Ishikawa (cell line): ENCODE data around the gene EFNA5.

Source experiments
- CEBPB ChIP-seq: IDR thresholded peaks from 2 replicates; pipeline ENCODE4 v1.6.1; 2012
- CREB1 ChIP-seq: IDR thresholded peaks from 2 replicates; pipeline ENCODE4 v1.6.1; 2012; ENCODE audit warnings: low read depth
- EGR1 ChIP-seq: IDR thresholded peaks from 2 replicates; pipeline ENCODE4 v1.6.1; 2012
- EP300 ChIP-seq: IDR thresholded peaks from 2 replicates; pipeline ENCODE4 v1.6.1; 2012; ENCODE audit warnings: borderline replicate concordance
- FOXM1 ChIP-seq: IDR thresholded peaks from 2 replicates; pipeline ENCODE4 v1.6.1; 2012; ENCODE audit warnings: low read depth, borderline replicate concordance
- NFIC ChIP-seq: IDR thresholded peaks from 2 replicates; pipeline ENCODE4 v1.6.1; 2012
- RAD21 ChIP-seq: IDR thresholded peaks from 2 replicates; pipeline ENCODE4 v1.6.1; 2012; ENCODE audit warnings: low read depth
- TAF1 ChIP-seq: IDR thresholded peaks from 2 replicates; pipeline ENCODE4 v1.6.1; 2012; ENCODE audit warnings: low read depth, mild to moderate bottlenecking
- TCF12 ChIP-seq: IDR thresholded peaks from 2 replicates; pipeline ENCODE4 v1.6.1; 2012; ENCODE audit warnings: low read depth
- TEAD4 ChIP-seq: IDR thresholded peaks from 2 replicates; pipeline ENCODE4 v1.6.1; 2012
- YY1 ChIP-seq: IDR thresholded peaks from 2 replicates; pipeline ENCODE4 v1.6.1; 2012; ENCODE audit warnings: low read depth
- ZBTB7A ChIP-seq: IDR thresholded peaks from 2 replicates; pipeline ENCODE4 v1.6.1; 2012; ENCODE audit warnings: low read depth
- TF ChIP-seq, protein P1 (sequence below): IDR thresholded peaks from 2 replicates; pipeline ENCODE4 v1.6.1; 2012
- TF ChIP-seq, protein P2 (sequence below): IDR thresholded peaks from 2 replicates; pipeline ENCODE4 v1.6.1; 2012
- TF ChIP-seq, protein P3 (sequence below): IDR thresholded peaks from 2 replicates; pipeline ENCODE4 v1.6.1; 2012; ENCODE audit warnings: low read depth, mild to moderate bottlenecking

The EFNA5 gene

DNA sequence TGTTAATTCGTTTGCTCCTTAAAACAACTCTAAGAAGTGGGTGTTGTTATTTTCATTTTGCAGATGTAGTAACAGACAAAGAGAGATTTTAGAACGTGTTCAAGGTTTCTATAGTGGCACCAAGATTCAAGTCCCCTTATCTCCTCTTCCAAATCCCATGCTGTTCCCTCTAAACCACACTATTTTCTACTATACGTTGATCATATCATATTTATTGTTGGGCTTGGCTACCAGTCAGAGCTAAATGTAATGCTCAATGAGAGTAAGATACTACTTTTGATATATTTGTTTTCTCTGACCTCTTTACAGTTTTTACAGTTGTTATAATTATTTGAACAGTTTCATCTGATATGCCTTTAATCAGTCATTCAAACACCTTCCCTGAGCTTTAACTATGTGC is 212.9 kb downstream of the EFNA5 start:
- TF ChIP-seq, protein P1, sequence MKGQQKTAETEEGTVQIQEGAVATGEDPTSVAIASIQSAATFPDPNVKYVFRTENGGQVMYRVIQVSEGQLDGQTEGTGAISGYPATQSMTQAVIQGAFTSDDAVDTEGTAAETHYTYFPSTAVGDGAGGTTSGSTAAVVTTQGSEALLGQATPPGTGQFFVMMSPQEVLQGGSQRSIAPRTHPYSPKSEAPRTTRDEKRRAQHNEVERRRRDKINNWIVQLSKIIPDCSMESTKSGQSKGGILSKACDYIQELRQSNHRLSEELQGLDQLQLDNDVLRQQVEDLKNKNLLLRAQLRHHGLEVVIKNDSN, result no peak
- TF ChIP-seq FOXM1 (no peak), NFIC (no peak), TAF1 (no peak), CREB1 (no peak), TEAD4 (no peak), YY1 (no peak), ZBTB7A (no peak), TCF12 (no peak), RAD21 (no peak), EGR1 (no peak)
- TF ChIP-seq, protein P2, sequence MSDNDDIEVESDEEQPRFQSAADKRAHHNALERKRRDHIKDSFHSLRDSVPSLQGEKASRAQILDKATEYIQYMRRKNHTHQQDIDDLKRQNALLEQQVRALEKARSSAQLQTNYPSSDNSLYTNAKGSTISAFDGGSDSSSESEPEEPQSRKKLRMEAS, result no peak
- TF ChIP-seq, protein P3, sequence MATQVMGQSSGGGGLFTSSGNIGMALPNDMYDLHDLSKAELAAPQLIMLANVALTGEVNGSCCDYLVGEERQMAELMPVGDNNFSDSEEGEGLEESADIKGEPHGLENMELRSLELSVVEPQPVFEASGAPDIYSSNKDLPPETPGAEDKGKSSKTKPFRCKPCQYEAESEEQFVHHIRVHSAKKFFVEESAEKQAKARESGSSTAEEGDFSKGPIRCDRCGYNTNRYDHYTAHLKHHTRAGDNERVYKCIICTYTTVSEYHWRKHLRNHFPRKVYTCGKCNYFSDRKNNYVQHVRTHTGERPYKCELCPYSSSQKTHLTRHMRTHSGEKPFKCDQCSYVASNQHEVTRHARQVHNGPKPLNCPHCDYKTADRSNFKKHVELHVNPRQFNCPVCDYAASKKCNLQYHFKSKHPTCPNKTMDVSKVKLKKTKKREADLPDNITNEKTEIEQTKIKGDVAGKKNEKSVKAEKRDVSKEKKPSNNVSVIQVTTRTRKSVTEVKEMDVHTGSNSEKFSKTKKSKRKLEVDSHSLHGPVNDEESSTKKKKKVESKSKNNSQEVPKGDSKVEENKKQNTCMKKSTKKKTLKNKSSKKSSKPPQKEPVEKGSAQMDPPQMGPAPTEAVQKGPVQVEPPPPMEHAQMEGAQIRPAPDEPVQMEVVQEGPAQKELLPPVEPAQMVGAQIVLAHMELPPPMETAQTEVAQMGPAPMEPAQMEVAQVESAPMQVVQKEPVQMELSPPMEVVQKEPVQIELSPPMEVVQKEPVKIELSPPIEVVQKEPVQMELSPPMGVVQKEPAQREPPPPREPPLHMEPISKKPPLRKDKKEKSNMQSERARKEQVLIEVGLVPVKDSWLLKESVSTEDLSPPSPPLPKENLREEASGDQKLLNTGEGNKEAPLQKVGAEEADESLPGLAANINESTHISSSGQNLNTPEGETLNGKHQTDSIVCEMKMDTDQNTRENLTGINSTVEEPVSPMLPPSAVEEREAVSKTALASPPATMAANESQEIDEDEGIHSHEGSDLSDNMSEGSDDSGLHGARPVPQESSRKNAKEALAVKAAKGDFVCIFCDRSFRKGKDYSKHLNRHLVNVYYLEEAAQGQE, result no peak

DNA sequence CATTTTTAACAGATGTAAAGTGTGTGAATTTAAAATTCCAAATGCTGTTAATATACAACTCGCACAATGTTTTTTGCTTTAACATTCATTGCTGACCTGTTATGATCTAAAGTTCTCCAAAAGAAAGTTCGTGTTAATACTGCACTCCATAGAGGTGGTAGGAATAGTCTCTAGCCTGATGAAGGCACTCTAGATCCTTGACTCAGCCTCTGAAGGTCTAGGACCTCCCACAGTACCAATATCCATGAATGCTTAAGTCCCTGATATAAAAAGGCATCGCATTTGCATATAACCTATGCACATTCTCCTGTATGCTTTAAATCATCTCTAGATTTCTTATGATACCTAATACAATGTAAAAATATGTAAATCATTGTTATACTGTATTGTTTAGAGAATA is 213.6 kb downstream of the EFNA5 start:
- TF ChIP-seq EGR1, result no peak
- TF ChIP-seq, protein P3, result no peak
- no peak for TF ChIP-seq RAD21
- TF ChIP-seq CEBPB, result no peak
- TF ChIP-seq, protein P1, result no peak
- TF ChIP-seq TEAD4, result no peak
- no peak for TF ChIP-seq TAF1
- TF ChIP-seq EP300, result no peak
- no peak for TF ChIP-seq YY1
- no peak for TF ChIP-seq ZBTB7A
- TF ChIP-seq FOXM1, result no peak
- no peak for TF ChIP-seq TCF12

DNA sequence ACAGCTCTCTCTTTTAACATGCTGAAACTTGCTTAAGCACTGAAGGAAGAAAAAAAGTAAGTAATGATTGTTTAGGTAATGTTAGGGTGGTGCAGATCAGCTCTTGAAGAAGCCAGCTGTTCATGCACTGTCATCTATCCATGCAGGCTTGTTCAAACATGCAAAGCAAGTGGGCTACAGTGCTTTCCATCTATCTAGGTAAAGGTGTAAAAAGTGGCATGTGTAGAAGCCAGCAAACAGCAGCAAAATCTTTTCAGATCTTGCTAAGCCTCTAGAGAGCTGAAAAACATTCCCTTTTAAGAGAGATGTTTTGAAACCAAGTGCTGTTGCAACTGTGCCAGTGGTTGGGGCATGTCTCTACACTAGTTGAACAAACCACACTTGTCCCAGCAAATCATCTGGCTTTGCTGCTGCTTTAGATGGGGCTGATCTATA is 214.4 kb downstream of the EFNA5 start:
- TF ChIP-seq, protein P2, result no peak
- TF ChIP-seq EGR1 (no peak), NFIC (no peak), YY1 (no peak), TCF12 (no peak), ZBTB7A (no peak), RAD21 (no peak), TAF1 (no peak)
- TF ChIP-seq, protein P3, result no peak
- TF ChIP-seq, protein P1, result no peak

DNA sequence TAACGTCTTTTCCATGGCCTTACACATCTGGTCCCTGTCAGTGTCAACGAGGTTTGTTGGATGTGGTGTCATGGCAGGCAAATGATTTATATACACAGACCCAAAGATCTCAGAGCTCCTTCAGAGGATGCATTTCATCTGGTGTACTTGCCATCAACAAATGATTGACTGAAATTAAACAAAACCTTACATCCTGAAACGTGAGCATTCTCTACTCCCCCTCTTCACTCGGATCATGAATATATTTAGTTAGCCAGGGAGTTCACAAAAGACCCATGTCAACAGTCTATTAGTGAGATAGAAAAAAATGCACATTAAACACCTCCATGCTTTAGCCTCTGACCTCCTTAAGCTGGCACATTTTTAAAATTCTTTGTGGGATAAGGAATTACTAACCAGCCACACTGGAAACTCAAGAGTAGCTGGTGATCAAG is 215.6 kb downstream of the EFNA5 start:
- TF ChIP-seq YY1 (no peak), TEAD4 (peak; percentile 70)

DNA sequence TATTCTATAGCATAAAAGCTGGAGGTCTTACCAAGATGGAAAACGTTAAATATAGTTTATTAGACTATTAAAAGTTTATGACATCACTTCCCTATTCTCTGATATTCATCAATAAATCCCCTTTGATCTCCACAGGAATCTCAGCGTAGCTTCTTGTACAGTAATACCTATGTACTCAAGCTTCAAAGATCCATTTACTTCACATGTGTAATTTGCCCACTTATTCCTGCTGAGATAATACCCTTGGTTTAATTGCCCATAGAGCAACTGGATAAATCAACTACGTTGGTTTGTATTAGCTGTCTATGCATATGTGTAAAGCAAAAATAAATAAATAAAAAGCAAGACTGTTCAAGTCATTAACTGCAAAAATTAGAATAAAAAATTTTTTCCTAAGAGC is 219.7 kb downstream of the EFNA5 start:
- TF ChIP-seq YY1 (no peak), FOXM1 (no peak), CEBPB (no peak), TAF1 (no peak), TEAD4 (no peak), EP300 (no peak), ZBTB7A (no peak), CREB1 (no peak), TCF12 (no peak), NFIC (no peak), RAD21 (no peak), EGR1 (no peak)
- TF ChIP-seq, protein P2, result no peak
- TF ChIP-seq, protein P1, result no peak
- TF ChIP-seq, protein P3, result no peak
